ENCODE measurements around the gene PCDH15.

DNA sequence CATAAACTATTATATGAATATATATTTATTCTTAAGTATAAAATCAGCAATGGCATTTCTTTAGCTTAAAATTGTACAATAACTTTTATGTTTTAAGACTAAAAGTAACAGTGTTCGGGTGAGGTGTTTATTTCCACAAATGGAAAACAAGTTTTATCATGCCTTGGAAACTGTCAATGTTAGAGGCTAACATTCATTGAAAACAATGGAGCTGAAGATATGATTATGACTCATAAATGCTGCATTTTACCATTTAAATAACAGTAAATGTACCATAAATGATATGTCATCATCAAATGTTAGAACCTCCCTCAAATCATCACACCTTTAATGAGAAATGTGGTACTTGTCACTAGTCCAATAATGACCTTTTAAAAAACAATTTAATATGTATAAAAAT is 897.3 kb downstream of the PCDH15 start:
- TF ChIP-seq POLR2AphosphoS5 (IDR thresholded peaks at IDR 0.05; ENCODE audit: insufficient read depth in 1 of 2, low read depth in 1 of 2) (no peak), POLR2A (IDR thresholded peaks at IDR 0.05) (no peak)
